ENCODE data around the gene LMF1.

Gene LMF1

DNA sequence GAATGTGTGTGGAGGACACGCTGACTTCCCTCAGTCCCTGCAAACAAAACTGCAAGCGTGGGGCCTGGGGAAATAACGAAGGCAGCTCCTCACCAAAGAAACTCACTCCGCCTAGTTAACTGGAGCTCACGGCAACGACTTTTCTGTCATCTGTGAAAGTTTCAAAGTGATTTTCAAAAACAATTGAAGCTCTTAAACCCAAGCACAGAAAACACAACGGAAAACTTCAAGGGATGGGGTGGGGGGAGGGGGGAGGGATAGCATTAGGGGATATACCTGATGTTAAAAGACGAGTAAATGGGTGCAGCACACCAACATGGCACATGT lies 167.1 kb downstream of the LMF1 start:
- in situ Hi-C loops (cut with HindIII; ENCODE audit: low sequenced_read_pairs): no loop called here
- DNase-seq (ENCODE audit: low read depth, low spot score): no peak
- TF ChIP-seq, protein P1, sequence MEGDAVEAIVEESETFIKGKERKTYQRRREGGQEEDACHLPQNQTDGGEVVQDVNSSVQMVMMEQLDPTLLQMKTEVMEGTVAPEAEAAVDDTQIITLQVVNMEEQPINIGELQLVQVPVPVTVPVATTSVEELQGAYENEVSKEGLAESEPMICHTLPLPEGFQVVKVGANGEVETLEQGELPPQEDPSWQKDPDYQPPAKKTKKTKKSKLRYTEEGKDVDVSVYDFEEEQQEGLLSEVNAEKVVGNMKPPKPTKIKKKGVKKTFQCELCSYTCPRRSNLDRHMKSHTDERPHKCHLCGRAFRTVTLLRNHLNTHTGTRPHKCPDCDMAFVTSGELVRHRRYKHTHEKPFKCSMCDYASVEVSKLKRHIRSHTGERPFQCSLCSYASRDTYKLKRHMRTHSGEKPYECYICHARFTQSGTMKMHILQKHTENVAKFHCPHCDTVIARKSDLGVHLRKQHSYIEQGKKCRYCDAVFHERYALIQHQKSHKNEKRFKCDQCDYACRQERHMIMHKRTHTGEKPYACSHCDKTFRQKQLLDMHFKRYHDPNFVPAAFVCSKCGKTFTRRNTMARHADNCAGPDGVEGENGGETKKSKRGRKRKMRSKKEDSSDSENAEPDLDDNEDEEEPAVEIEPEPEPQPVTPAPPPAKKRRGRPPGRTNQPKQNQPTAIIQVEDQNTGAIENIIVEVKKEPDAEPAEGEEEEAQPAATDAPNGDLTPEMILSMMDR (IDR thresholded peaks at IDR 0.05; ENCODE audit: low read depth, low read length): no peak
- no peak overlapping the region for H3K4me3 ChIP-seq (ENCODE audit: low read depth, low read length)

Measured in astrocyte of the spinal cord (primary cell).